ENCODE data around the gene PDXP.
A peak's percentile ranks its signal among the peaks of the same experiment; 100 is the strongest.

DNA sequence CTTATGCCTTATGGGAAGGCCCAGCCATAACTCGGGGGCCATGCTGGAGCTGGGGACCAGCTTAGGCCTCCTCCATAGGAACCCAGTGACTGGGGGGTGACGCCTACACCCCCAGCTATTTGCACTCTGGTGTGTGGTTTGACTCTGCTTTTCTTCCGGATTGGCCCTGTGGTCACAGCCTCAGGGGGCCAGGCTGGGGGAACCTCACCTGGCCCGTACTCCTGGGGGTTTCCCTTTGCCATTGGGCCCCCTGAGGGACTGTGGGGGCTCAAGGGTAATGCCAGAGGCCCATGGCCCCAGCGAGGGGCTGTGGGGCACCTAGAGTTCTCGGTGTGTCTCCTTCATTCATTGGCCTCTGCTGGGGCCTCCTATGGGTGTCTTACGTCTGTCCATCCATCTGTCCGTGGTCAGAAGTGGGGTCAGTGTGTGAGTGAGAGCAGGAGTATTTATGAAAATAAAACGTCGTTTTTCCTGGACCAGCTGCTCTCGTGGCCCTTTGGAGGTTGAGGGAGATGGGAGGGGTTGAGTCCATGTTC lies 25.4 kb upstream of the PDXP start:
- TF ChIP-seq, protein P1, sequence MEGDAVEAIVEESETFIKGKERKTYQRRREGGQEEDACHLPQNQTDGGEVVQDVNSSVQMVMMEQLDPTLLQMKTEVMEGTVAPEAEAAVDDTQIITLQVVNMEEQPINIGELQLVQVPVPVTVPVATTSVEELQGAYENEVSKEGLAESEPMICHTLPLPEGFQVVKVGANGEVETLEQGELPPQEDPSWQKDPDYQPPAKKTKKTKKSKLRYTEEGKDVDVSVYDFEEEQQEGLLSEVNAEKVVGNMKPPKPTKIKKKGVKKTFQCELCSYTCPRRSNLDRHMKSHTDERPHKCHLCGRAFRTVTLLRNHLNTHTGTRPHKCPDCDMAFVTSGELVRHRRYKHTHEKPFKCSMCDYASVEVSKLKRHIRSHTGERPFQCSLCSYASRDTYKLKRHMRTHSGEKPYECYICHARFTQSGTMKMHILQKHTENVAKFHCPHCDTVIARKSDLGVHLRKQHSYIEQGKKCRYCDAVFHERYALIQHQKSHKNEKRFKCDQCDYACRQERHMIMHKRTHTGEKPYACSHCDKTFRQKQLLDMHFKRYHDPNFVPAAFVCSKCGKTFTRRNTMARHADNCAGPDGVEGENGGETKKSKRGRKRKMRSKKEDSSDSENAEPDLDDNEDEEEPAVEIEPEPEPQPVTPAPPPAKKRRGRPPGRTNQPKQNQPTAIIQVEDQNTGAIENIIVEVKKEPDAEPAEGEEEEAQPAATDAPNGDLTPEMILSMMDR (IDR thresholded peaks at IDR 0.05 in 8 of 11, conservative IDR thresholded peaks at IDR 0.05 in 3 of 11), result no peak
- TF ChIP-seq POLR2A (IDR thresholded peaks at IDR 0.05) (no peak), POLR2AphosphoS5 (IDR thresholded peaks at IDR 0.05) (peak in 1 of 3 donors; percentile 26)
